HCT116 (cell line): ENCODE measurements around the gene SEC23A. TPM values are rescaled to one million over a fixed set of nuclear protein-coding genes. Genes with fewer than 3 reads are reported as not detected.

Experiments used
- ATAC-seq: fragments of 200-7000 bp; cut with Tn5 transposase; 2 replicates; pipeline ENCODE4 v1.9.1; 2020; ENCODE audit warnings: mild to moderate bottlenecking, moderate library complexity
- BruUV-seq: library from RNA; stranded (reverse); fragments of 400-500 nt; replicated peaks from 2 replicates; lab custom pipeline; 2021; lab: Mats Ljungman, UMichigan
- CTCF ChIA-PET: fragments of 300-600 bp; sonication (Branson Sonifier 250); formaldehyde crosslinking; loops from one replicate; lab custom pipeline; 2021; ENCODE audit warnings: antibody characterized with exemption; lab: Charles Lee
- POLR2A ChIA-PET: fragments of 300-600, 350-600 bp; sonication (Branson Sonifier 250); formaldehyde crosslinking; loops from one replicate; lab custom pipeline; 2021; ENCODE audit warnings: antibody characterized with exemption; lab: Charles Lee
- RAD21 ChIA-PET, 2 experiments: fragments of 300-600 bp; sonication (Branson Sonifier 250); formaldehyde crosslinking; loops; one replicate each; lab custom pipeline; 2023; ENCODE audit warnings: low total read pairs in 2 of 2; ENCODE audit not compliant: uncharacterized antibody in 2 of 2, unreplicated experiment in 2 of 2, low non-redundant PET in 1 of 2; lab: Charles Lee
- DNase-seq: peaks from one replicate; pipeline ENCODE4 v3.0.0-alpha.2; 2010; ENCODE audit warnings: low read depth, low spot score
- H2AFZ ChIP-seq: fragments of 200-600 bp; shearing (Covaris generic), sonication (generic); 2 replicates; pipeline ENCODE4 v1.6.1; 2017; ENCODE audit warnings: low read depth, mixed run types, mixed read lengths, antibody characterized with exemption, low read length; ENCODE audit not compliant: poor library complexity, severe bottlenecking
- H3K27ac ChIP-seq: 2 replicates; pipeline ENCODE4 v1.5.1; 2012; ENCODE audit warnings: low read depth, low read length
- H3K27me3 ChIP-seq: fragments of 200-600 bp; sonication (generic); 2 replicates; pipeline ENCODE4 v1.6.1; 2016; ENCODE audit warnings: mixed run types, low read length, mixed read lengths; ENCODE audit not compliant: insufficient read depth
- H3K36me3 ChIP-seq, 2 experiments: fragments of 200-500 bp in 1 of 2; fragments of 200-600 bp in 1 of 2; sonication (Bioruptor generic) in 1 of 2; sonication (generic) in 1 of 2; 2 replicates each; pipeline versions ENCODE4 v1.5.1 to v1.6.1; 2014 to 2016; ENCODE audit warnings: low read length in 2 of 2, inconsistent platforms in 1 of 2, mixed read lengths in 1 of 2, mixed run types in 1 of 2; ENCODE audit not compliant: insufficient read depth in 2 of 2, control insufficient read depth in 1 of 2
- H3K4me1 ChIP-seq, 2 experiments: fragments of 200-600 bp in 1 of 2; sonication (generic) in 1 of 2; 2 replicates each; pipeline versions ENCODE4 v1.5.1 to v1.6.1; 2012 to 2017; ENCODE audit warnings: low read length in 2 of 2, inconsistent platforms in 1 of 2, mild to moderate bottlenecking in 1 of 2, mixed read lengths in 1 of 2, mixed run types in 1 of 2, moderate library complexity in 1 of 2; ENCODE audit not compliant: insufficient read depth in 2 of 2, control insufficient read depth in 1 of 2
- H3K4me2 ChIP-seq: fragments of 200-600 bp; sonication (generic); 2 replicates; pipeline ENCODE4 v1.6.1; 2017; ENCODE audit warnings: mixed run types, low read length, mixed read lengths
- H3K4me3 ChIP-seq, 2 experiments: fragments of 200-600 bp in 1 of 2; sonication (generic) in 1 of 2; replicated peaks in 1 of 2; 2 replicates each; pipeline ENCODE4 v1.5.1; 2011 to 2016; ENCODE audit warnings: low read length in 2 of 2, control low read depth in 1 of 2, low read depth in 1 of 2, mild to moderate bottlenecking in 1 of 2, mixed read lengths in 1 of 2, mixed run types in 1 of 2
- H3K79me2 ChIP-seq: fragments of 200-600 bp; sonication (generic); 2 replicates; pipeline ENCODE4 v1.6.1; 2017; ENCODE audit warnings: mild to moderate bottlenecking, mixed run types, low read length, moderate library complexity, mixed read lengths; ENCODE audit not compliant: insufficient read depth
- H3K9ac ChIP-seq: fragments of 200-600 bp; sonication (generic); 2 replicates; pipeline ENCODE4 v1.6.1; 2016; ENCODE audit warnings: low read length, mixed read lengths
- H3K9me2 ChIP-seq: fragments of 200-600 bp; sonication (generic), shearing (Covaris generic); 2 replicates; pipeline ENCODE4 v1.6.1; 2017; ENCODE audit warnings: mixed run types, mild to moderate bottlenecking, moderate library complexity; ENCODE audit not compliant: insufficient read depth
- H3K9me3 ChIP-seq, 2 experiments: fragments of 200-500 bp in 1 of 2; fragments of 200-600 bp in 1 of 2; sonication (Bioruptor generic) in 1 of 2; sonication (generic) in 1 of 2; 2 replicates each; pipeline ENCODE4 v1.6.1; 2014 to 2017; ENCODE audit warnings: low read length in 2 of 2, mixed read lengths in 2 of 2, inconsistent platforms in 1 of 2, low read depth in 1 of 2, mild to moderate bottlenecking in 1 of 2, mixed run types in 1 of 2, moderate library complexity in 1 of 2; ENCODE audit not compliant: control insufficient read depth in 1 of 2, insufficient read depth in 1 of 2
- H4K20me1 ChIP-seq: fragments of 200-600 bp; sonication (generic), shearing (Covaris generic); 2 replicates; pipeline ENCODE4 v1.6.1; 2017; ENCODE audit warnings: mixed run types, mild to moderate bottlenecking, moderate library complexity; ENCODE audit not compliant: insufficient read depth
- CTCF ChIP-seq, 3 experiments: fragments of 200-600 bp in 1 of 3; sonication (generic) in 1 of 3; IDR thresholded peaks in 2 of 3; conservative IDR thresholded peaks in 1 of 3; 2 replicates each; pipeline ENCODE4 v1.5.1; 2012 to 2017; ENCODE audit warnings: low read depth in 2 of 3, low read length in 2 of 3, antibody characterized with exemption in 1 of 3, borderline replicate concordance in 1 of 3, control low read depth in 1 of 3, mild to moderate bottlenecking in 1 of 3, mixed read lengths in 1 of 3, mixed run types in 1 of 3, moderate library complexity in 1 of 3; ENCODE audit not compliant: insufficient read depth in 1 of 3
- EGR1 ChIP-seq: IDR thresholded peaks from 2 replicates; pipeline ENCODE4 v1.6.1; 2012; ENCODE audit warnings: low read depth
- ELF1 ChIP-seq: IDR thresholded peaks from 2 replicates; pipeline ENCODE4 v1.6.1; 2012; ENCODE audit warnings: low read depth, borderline replicate concordance
- SIN3A ChIP-seq: IDR thresholded peaks from 2 replicates; pipeline ENCODE4 v1.6.1; 2012; ENCODE audit warnings: low read depth
- SRF ChIP-seq: IDR thresholded peaks from 2 replicates; pipeline ENCODE4 v1.6.1; 2012; ENCODE audit warnings: low read depth
- TCF7L2 ChIP-seq: IDR thresholded peaks from 2 replicates; pipeline ENCODE4 v1.7.0; 2011; ENCODE audit warnings: borderline replicate concordance, inconsistent platforms; ENCODE audit not compliant: insufficient read depth, insufficient read length; ENCODE audit errors: extremely low read depth
- intact Hi-C: fragments of 100-400 bp; cut with micrococcal nuclease; formaldehyde crosslinking; loops from 2 replicates; pipeline ENCODE4 v1.10.0; 2022
- total RNA-seq: library from RNA; stranded (reverse); gene quantifications from one replicate; pipeline ENCODE4 v1.2.1, GENCODE V29; 2021; ENCODE audit not compliant: unreplicated experiment

SEC23A gene
- total RNA-seq, 1 experiment from 2014 or later = 81.7 TPM

DNA sequence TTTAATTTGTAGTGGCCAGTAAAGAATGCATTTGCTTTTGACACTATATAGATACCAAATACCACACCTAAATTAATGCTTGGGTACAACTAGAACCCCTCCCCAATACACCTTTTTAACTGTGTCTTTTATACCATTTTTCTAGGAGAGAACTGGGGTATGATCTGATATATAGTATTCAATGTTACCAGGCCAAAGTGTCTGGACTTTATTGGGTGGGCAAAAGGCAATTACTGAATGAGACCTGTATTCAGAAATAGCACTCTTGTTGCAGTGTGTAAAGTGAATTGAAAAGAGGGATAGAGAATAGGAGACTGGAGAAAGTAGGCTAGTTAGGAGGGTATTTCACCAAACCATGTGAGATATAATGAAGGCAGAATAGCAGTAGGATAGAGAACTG is 74.4 kb downstream of the SEC23A start:
- H3K79me2 ChIP-seq = no peaks in the 10 kb centered on the region
- no peak overlapping the region for H3K4me2 ChIP-seq
- H4K20me1 ChIP-seq = no peaks in the 10 kb centered on the region
- no peak overlapping the region for H3K27ac ChIP-seq
- DNase-seq = no peak
- no peaks in the 10 kb centered on the region for H3K27me3 ChIP-seq
- H3K4me3 ChIP-seq = no peak overlapping the region
- intact Hi-C loops = no loop called here
- H3K9me2 ChIP-seq = no peaks in the 10 kb centered on the region
- no peaks in the 10 kb centered on the region for H3K4me1 ChIP-seq
- ChIA-PET RAD21 (no interaction called here), CTCF (no interaction called here), POLR2A (no interaction called here)
- H3K36me3 ChIP-seq = peaks cover 4 to 16% of the 10 kb centered on the region in 2 experiments; a peak in 1 of 4 replicates
- BruUV-seq = no TSS peak
- no peaks in the 10 kb centered on the region for H3K9me3 ChIP-seq
- no peak overlapping the region for H2AFZ ChIP-seq
- no peak overlapping the region for H3K9ac ChIP-seq
- no peak for ATAC-seq
- TF ChIP-seq SIN3A = no peak
- no peak for TF ChIP-seq EGR1
- no peak for TF ChIP-seq ELF1
- no peak for TF ChIP-seq TCF7L2
- no peak for TF ChIP-seq CTCF (IDR thresholded peaks at IDR 0.05 in 2 of 3, conservative IDR thresholded peaks at IDR 0.05 in 1 of 3; ENCODE audit: borderline replicate concordance in 1 of 3, insufficient read depth in 1 of 3, low read depth in 2 of 3, low read length in 2 of 3)
- TF ChIP-seq SRF = no peak
